GM21737 (cell line): ENCODE results near the gene CHAT.
"Not testable (repeated sequence)": the region's sequence is repeated elsewhere in the genome, so short reads cannot be mapped to it uniquely, and the experiment has no call there.

Experiments
- ATAC-seq: cut with Tn5 transposase; IDR thresholded peaks from one replicate; pipeline ENCODE4 v1.9.1; 2021; ENCODE audit warnings: mild to moderate bottlenecking, moderate library complexity; ENCODE audit not compliant: unreplicated experiment

CHAT gene

GRCh38 chr10:49679480-49679893, 65.7 kb downstream of the CHAT start, which contains the start of gene C10orf53:
Gene C10orf53, plus strand, starts transcription at chr10:49679651. Its CDS starts 47 bp downstream, at chr10:49679698.
- no peak for ATAC-seq

GRCh38 chr10:49682449-49682848, 68.6 kb downstream of the CHAT start:
- ATAC-seq, result not testable (repeated sequence)

GRCh38 chr10:49682879-49683278, 69.0 kb downstream of the CHAT start:
- ATAC-seq, result no peak

GRCh38 chr10:49686651-49687050, 72.8 kb downstream of the CHAT start:
- no peak for ATAC-seq

- ATAC-seq, result no peak
These were observed 74.5 kb downstream of the CHAT start for GRCh38 chr10:49688261-49688846.

- no peak for ATAC-seq
These were observed 75.1 kb downstream of the CHAT start for GRCh38 chr10:49688920-49689319.

- ATAC-seq, result no peak
These were observed 76.2 kb downstream of the CHAT start for GRCh38 chr10:49689882-49690510.

- ATAC-seq, result no peak
These were observed 77.0 kb downstream of the CHAT start for GRCh38 chr10:49690698-49691356.

GRCh38 chr10:49691588-49691987, 77.8 kb downstream of the CHAT start:
- ATAC-seq, result no peak

- ATAC-seq, result no peak
These were observed 80.6 kb downstream of the CHAT start for GRCh38 chr10:49694466-49694865.

- no peak for ATAC-seq
These were observed 82.5 kb downstream of the CHAT start for GRCh38 chr10:49696311-49696710.

- no peak for ATAC-seq
These were observed 84.8 kb downstream of the CHAT start for GRCh38 chr10:49698679-49699078.

GRCh38 chr10:49700211-49700610, 86.4 kb downstream of the CHAT start:
- no peak for ATAC-seq

- ATAC-seq, result no peak
These were observed 87.2 kb downstream of the CHAT start for GRCh38 chr10:49700997-49701396.

GRCh38 chr10:49707585-49707984, 93.7 kb downstream of the CHAT start:
- no peak for ATAC-seq

- no peak for ATAC-seq
These were observed 96.1 kb downstream of the CHAT start for GRCh38 chr10:49709934-49710333.

GRCh38 chr10:49710966-49711365, 97.1 kb downstream of the CHAT start:
- no peak for ATAC-seq

- ATAC-seq, result no peak
These were observed 97.6 kb downstream of the CHAT start for GRCh38 chr10:49711481-49711880.

- no peak for ATAC-seq
These were observed 99.4 kb downstream of the CHAT start for GRCh38 chr10:49713266-49713665.
